Measurements from ENCODE around the gene AUTS2.

GRCh38 chr7:70372768-70373515 is 774.7 kb downstream of the AUTS2 start:
- TF ChIP-seq YY1 (tag by site-specific recombination; IDR thresholded peaks at IDR 0.05) = no peak
- TF ChIP-seq CTCF (tag by site-specific recombination; IDR thresholded peaks at IDR 0.05) = no peak
- no peak for TF ChIP-seq ZNF660 (tag by site-specific recombination; IDR thresholded peaks at IDR 0.05)
- TF ChIP-seq ZBTB44 (tag by site-specific recombination; IDR thresholded peaks at IDR 0.05) = peak; percentile 84
- TF ChIP-seq TSHZ1 (tag by site-specific recombination; IDR thresholded peaks at IDR 0.05; ENCODE audit: borderline replicate concordance) = peak; percentile 75; the same call in 1 of the 2 replicates
- no peak for TF ChIP-seq ZNF239 (tag by site-specific recombination; IDR thresholded peaks at IDR 0.05)
- TF ChIP-seq ZSCAN30 (tag by site-specific recombination; IDR thresholded peaks at IDR 0.05) = no peak
- TF ChIP-seq ZNF561 (tag by site-specific recombination; IDR thresholded peaks at IDR 0.05; ENCODE audit: borderline replicate concordance) = peak; percentile 72; the same call in 1 of the 2 replicates
- TF ChIP-seq ZNF174 (tag by site-specific recombination; IDR thresholded peaks at IDR 0.05) = no peak
